Keratinocyte (primary cell): ENCODE data around the gene MELK. TPM values are rescaled to one million over a fixed set of nuclear protein-coding genes. Genes with fewer than 3 reads are reported as not detected.

ENCODE experiments used
- DNase-seq: peaks from one replicate; pipeline ENCODE4 v3.0.0-alpha.2; 2011; ENCODE audit warnings: low read depth, missing footprints, low spot score
- FAIRE-seq: peaks from 2 replicates; lab custom pipeline; 2011; peaks lifted over from hg19 to GRCh38; lab: Jason Lieb, UNC
- H2AFZ ChIP-seq: 2 replicates; pipeline ENCODE4 v1.6.0; 2012; ENCODE audit warnings: low read length, control low read depth, inconsistent platforms; ENCODE audit not compliant: control insufficient read depth
- H3K27ac ChIP-seq: 2 replicates; pipeline ENCODE4 v1.5.1; 2011; ENCODE audit warnings: low read length; ENCODE audit not compliant: control insufficient read depth, insufficient read depth
- H3K27me3 ChIP-seq: 3 replicates; pipeline ENCODE4 v1.6.0; 2011; ENCODE audit warnings: low read length; ENCODE audit not compliant: control insufficient read depth, insufficient read depth; ENCODE audit errors: extremely low read depth
- H3K36me3 ChIP-seq, 2 experiments: 2 replicates in 1 of 2; 3 replicates in 1 of 2; pipeline ENCODE4 v1.5.1; 2011; ENCODE audit warnings: low read length in 2 of 2, mild to moderate bottlenecking in 1 of 2; ENCODE audit not compliant: control insufficient read depth in 2 of 2, insufficient read depth in 2 of 2; ENCODE audit errors: extremely low read depth in 1 of 2
- H3K4me1 ChIP-seq: 3 replicates; pipeline ENCODE4 v1.5.1; 2011; ENCODE audit warnings: low read length; ENCODE audit not compliant: control insufficient read depth, insufficient read depth; ENCODE audit errors: extremely low read depth
- H3K4me2 ChIP-seq: 3 replicates; pipeline ENCODE4 v1.6.0; 2011; ENCODE audit warnings: low read depth, low read length; ENCODE audit not compliant: control insufficient read depth, insufficient read depth; ENCODE audit errors: extremely low read depth
- H3K4me3 ChIP-seq, 3 experiments: fragments of 200-600 bp in 1 of 3; sonication (generic) in 1 of 3; 2 replicates in 2 of 3; 3 replicates in 1 of 3; pipeline ENCODE4 v1.5.1; 2011 to 2016; ENCODE audit warnings: low read length in 3 of 3, mild to moderate bottlenecking in 3 of 3, control low read depth in 2 of 3, inconsistent platforms in 1 of 3, low read depth in 1 of 3, mixed read lengths in 1 of 3, mixed run types in 1 of 3, moderate library complexity in 1 of 3; ENCODE audit not compliant: control insufficient read depth in 2 of 3, insufficient read depth in 2 of 3; ENCODE audit errors: extremely low read depth in 1 of 3
- H3K79me2 ChIP-seq: 2 replicates; pipeline ENCODE4 v1.6.0; 2012; ENCODE audit warnings: low read length; ENCODE audit not compliant: control insufficient read depth, insufficient read depth
- H3K9ac ChIP-seq: 3 replicates; pipeline ENCODE4 v1.6.0; 2011; ENCODE audit warnings: low read length; ENCODE audit not compliant: control insufficient read depth, insufficient read depth; ENCODE audit errors: extremely low read depth
- H3K9me1 ChIP-seq: 3 replicates; pipeline ENCODE4 v1.6.0; 2011; ENCODE audit warnings: low read length; ENCODE audit not compliant: control insufficient read depth, insufficient read depth; ENCODE audit errors: extremely low read depth
- H3K9me3 ChIP-seq: 2 replicates; pipeline ENCODE4 v1.5.1; 2012; ENCODE audit warnings: low read depth, low read length; ENCODE audit not compliant: control insufficient read depth
- H4K20me1 ChIP-seq: 3 replicates; pipeline ENCODE4 v1.6.0; 2011; ENCODE audit warnings: low read length; ENCODE audit not compliant: control insufficient read depth, insufficient read depth; ENCODE audit errors: extremely low read depth
- CTCF ChIP-seq, 3 experiments: IDR thresholded peaks in 1 of 3; conservative IDR thresholded peaks in 1 of 3; optimal IDR thresholded peaks in 1 of 3; 2 replicates in 2 of 3; 3 replicates in 1 of 3; pipeline versions ENCODE3 to v1.5.1; 2011; ENCODE audit warnings: low read length in 3 of 3, mild to moderate bottlenecking in 3 of 3, moderate library complexity in 2 of 3, control low read depth in 1 of 3, inconsistent platforms in 1 of 3; ENCODE audit not compliant: insufficient read depth in 2 of 3; ENCODE audit errors: extremely low read depth in 1 of 3
- EZH2 ChIP-seq: IDR thresholded peaks from one replicate; pipeline ENCODE4 v1.6.1; 2012; ENCODE audit warnings: inconsistent platforms, mild to moderate bottlenecking, low read length, moderate library complexity
- dilution Hi-C: fragments of 300-500 bp; cut with MboI; formaldehyde crosslinking; loops from one replicate; pipeline ENCODE4 v1.7.0; 2020; ENCODE audit warnings: low sequenced_read_pairs; ENCODE audit not compliant: extremely low pct_ligation_motif_present
- polyA plus RNA-seq, 5 experiments: library from polyadenylated mRNA; depleted of rRNA in 3 of 5; stranded (reverse) in 3 of 5; stranded (forward) in 1 of 5; unstranded in 1 of 5; fragments of >200 nt; gene quantifications; 1 replicate in 1 of 5; 2 replicates in 3 of 5; 3 replicates in 1 of 5; pipeline versions ENCODE4 v1.2.1 to v1.2.3, GENCODE V29; 2011 to 2012; ENCODE audit warnings: missing spikeins in 2 of 5, low read depth in 1 of 5, low replicate concordance in 1 of 5

MELK gene
- polyA plus RNA-seq, 1 donor (not counting 4 experiments of a cell fraction or from before 2014, with no cell fraction given), result 45.3 TPM

- Histone ChIP-seq H2AFZ (no peak overlapping the region), H3K9ac (no peak overlapping the region), H3K4me1 (no peaks in the 10 kb centered on the region), H3K4me2 (no peak overlapping the region), H3K79me2 (no peaks in the 10 kb centered on the region), H3K9me3 (no peaks in the 10 kb centered on the region), H3K36me3 (no peaks in the 10 kb centered on the region), H3K9me1 (no peaks in the 10 kb centered on the region), H3K4me3 (no peak overlapping the region), H3K27ac (no peak overlapping the region), H4K20me1 (no peaks in the 10 kb centered on the region), H3K27me3 (no peaks in the 10 kb centered on the region)
- DNase-seq (no peak), FAIRE-seq (no peak)
- TF ChIP-seq EZH2 (no peak), CTCF (optimal IDR thresholded peaks at IDR 0.05 in 1 of 3, IDR thresholded peaks at IDR 0.05 in 1 of 3, conservative IDR thresholded peaks at IDR 0.05 in 1 of 3; ENCODE audit: extremely low read depth in 1 of 3, insufficient read depth in 2 of 3, low read length in 3 of 3) (no peak)
- dilution Hi-C loops, result no loop called here
Observed at GRCh38 chr9:36543916-36544315, 28.8 kb upstream of the MELK start.

GRCh38 chr9:36547598-36547997, 25.1 kb upstream of the MELK start:
- Histone ChIP-seq H4K20me1 (no peaks in the 10 kb centered on the region), H2AFZ (no peak overlapping the region), H3K27me3 (no peaks in the 10 kb centered on the region), H3K4me1 (no peaks in the 10 kb centered on the region), H3K36me3 (no peaks in the 10 kb centered on the region), H3K9me1 (no peaks in the 10 kb centered on the region), H3K79me2 (no peaks in the 10 kb centered on the region), H3K9ac (no peak overlapping the region), H3K27ac (no peak overlapping the region), H3K4me3 (no peak overlapping the region), H3K9me3 (no peaks in the 10 kb centered on the region), H3K4me2 (no peak overlapping the region)
- DNase-seq (no peak), FAIRE-seq (no peak)
- TF ChIP-seq CTCF (optimal IDR thresholded peaks at IDR 0.05 in 1 of 3, IDR thresholded peaks at IDR 0.05 in 1 of 3, conservative IDR thresholded peaks at IDR 0.05 in 1 of 3; ENCODE audit: extremely low read depth in 1 of 3, insufficient read depth in 2 of 3, low read length in 3 of 3) (no peak), EZH2 (no peak)
- dilution Hi-C loops, result no loop called here
